HG03175 (cell line): ENCODE data around the gene GPR18.
"Not testable (repeated sequence)": the region's sequence is repeated elsewhere in the genome, so short reads cannot be mapped to it uniquely, and the experiment has no call there.

Experiments
- ATAC-seq: cut with Tn5 transposase; IDR thresholded peaks from one replicate; pipeline ENCODE4 v1.9.1; 2021; ENCODE audit warnings: mild to moderate bottlenecking, moderate library complexity; ENCODE audit not compliant: unreplicated experiment

Gene GPR18

GRCh38 chr13:99268822-99269221 is 10.6 kb upstream of the GPR18 start:
- no peak for ATAC-seq

- no peak for ATAC-seq
Measured at GRCh38 chr13:99267927-99268326, 9.7 kb upstream of the GPR18 start.

- ATAC-seq, result no peak
Measured at GRCh38 chr13:99266827-99267226, 8.6 kb upstream of the GPR18 start.

- ATAC-seq, result no peak
Measured at GRCh38 chr13:99265821-99266426, 7.7 kb upstream of the GPR18 start.

- ATAC-seq, result no peak
Measured at GRCh38 chr13:99265162-99265800, 7.1 kb upstream of the GPR18 start.

- no peak for ATAC-seq
Measured at GRCh38 chr13:99264051-99264450, 5.9 kb upstream of the GPR18 start.

GRCh38 chr13:99263126-99263785 is 5.1 kb upstream of the GPR18 start:
- no peak for ATAC-seq

- no peak for ATAC-seq
Measured at GRCh38 chr13:99261059-99261458, 2.9 kb upstream of the GPR18 start.

- no peak for ATAC-seq
Measured at GRCh38 chr13:99260216-99260615, 2.0 kb upstream of the GPR18 start.

- ATAC-seq, result peak; percentile 63
Measured at GRCh38 chr13:99258946-99259345, 767 bp upstream of the GPR18 start.

- ATAC-seq, result no peak
Measured at GRCh38 chr13:99257291-99257690, 888 bp downstream of the GPR18 start.

GRCh38 chr13:99256709-99257108 is 1.5 kb downstream of the GPR18 start:
- ATAC-seq, result peak; percentile 26

- ATAC-seq, result no peak
Measured at GRCh38 chr13:99256283-99256682, 1.9 kb downstream of the GPR18 start.

GRCh38 chr13:99255271-99255670 is 2.9 kb downstream of the GPR18 start:
- no peak for ATAC-seq

GRCh38 chr13:99254830-99255229 is 3.3 kb downstream of the GPR18 start:
- no peak for ATAC-seq

- ATAC-seq, result no peak
Measured at GRCh38 chr13:99251921-99252320, 6.3 kb downstream of the GPR18 start.

- no peak for ATAC-seq
Measured at GRCh38 chr13:99250982-99251825, 7.0 kb downstream of the GPR18 start.

GRCh38 chr13:99249606-99250005 is 8.6 kb downstream of the GPR18 start:
- ATAC-seq, result not testable (repeated sequence)

GRCh38 chr13:99249178-99249577 is 9.0 kb downstream of the GPR18 start:
- not testable (repeated sequence) for ATAC-seq

GRCh38 chr13:99246100-99246499 is 12.1 kb downstream of the GPR18 start:
- ATAC-seq, result no peak

GRCh38 chr13:99237981-99238662 is 20.1 kb downstream of the GPR18 start:
- peak; percentile 65 for ATAC-seq
